Fibroblast of skin of left quadriceps (primary cell): ENCODE measurements around the gene ITGB4.
"Not testable (repeated sequence)": the region's sequence is repeated elsewhere in the genome, so short reads cannot be mapped to it uniquely, and the experiment has no call there.

ENCODE experiments used
- DNase-seq, 2 experiments: peaks; one replicate each; pipeline ENCODE4 v3.0.0-alpha.2; 2013; ENCODE audit warnings: low read depth in 2 of 2

ITGB4 gene

GRCh38 chr17:75769536-75769935 is 48.3 kb downstream of the ITGB4 start:
- DNase-seq = no peak

DNA sequence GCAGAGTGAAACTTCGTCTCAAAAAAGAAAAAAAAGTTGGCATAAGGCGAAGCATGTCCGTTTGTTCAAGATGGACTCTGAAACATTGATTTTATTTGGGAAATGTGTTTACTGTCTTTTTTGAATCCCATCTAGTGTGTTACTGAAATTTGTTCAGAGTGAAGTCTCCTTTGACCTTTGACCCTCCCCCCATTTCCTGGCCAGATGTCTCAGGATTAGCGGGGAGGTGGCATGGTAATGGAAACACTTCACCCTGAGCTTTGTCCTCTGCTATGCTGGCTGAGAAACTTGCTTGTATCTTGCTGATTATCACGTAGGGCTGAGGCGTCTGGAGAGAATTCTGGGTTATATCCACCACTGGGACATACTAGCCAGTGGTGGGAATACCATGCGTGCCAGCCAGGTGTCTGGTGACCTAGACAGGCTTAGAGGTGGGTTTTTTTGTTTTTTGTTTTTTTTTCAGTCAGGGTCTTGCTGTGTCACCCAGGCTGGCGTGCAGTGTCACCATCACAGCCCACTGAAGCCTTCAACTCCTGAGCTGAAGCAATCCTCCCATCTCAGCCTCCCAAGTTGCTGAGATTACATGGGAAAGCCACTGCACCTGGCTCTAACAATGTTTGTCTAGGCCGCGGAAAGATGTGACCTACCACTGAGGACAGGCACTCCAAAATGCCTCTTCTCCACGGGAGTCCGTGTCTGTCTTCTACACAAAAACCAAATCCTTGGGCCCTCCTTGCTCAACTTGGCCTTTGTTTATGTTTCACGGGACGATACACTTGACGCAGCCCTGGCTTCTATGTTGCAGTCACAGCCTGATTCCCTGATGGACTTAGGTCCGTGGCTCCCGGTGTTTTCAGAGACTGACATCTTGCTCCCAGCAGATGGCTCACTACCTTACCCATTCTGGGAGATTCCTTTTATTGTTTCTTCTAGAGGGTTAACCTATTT is 50.3 kb downstream of the ITGB4 start:
- DNase-seq = no peak

- no peak for DNase-seq
These were observed 52.0 kb downstream of the ITGB4 start for GRCh38 chr17:75773121-75773807.

- no peak for DNase-seq
These were observed 52.7 kb downstream of the ITGB4 start for GRCh38 chr17:75773808-75774470.

DNA sequence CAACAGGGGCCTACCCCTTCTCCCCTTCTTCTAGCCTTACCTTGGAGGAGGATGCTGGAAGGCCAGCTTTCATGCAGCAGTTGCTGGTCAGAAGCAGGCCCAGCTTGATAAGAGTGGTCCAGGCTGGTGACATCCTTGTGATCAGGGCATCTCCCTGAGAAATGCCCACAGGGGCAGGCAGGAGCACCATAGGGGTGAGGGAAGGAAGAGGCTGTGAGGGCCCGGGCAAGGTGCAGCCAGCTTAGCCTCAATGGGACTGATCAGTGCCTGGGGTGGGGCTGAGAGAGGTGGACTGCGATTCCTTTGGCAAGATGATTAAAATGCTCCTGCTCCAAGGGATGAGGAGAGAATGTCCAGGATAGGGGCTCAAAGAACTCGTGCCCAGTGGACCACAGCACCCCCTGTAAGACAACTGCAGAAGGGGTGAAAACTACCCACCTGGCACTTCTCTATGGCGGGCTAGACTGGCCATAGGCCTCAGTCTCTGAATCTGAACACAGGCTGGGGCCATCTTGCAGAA is 53.3 kb downstream of the ITGB4 start:
- DNase-seq = no peak

DNA sequence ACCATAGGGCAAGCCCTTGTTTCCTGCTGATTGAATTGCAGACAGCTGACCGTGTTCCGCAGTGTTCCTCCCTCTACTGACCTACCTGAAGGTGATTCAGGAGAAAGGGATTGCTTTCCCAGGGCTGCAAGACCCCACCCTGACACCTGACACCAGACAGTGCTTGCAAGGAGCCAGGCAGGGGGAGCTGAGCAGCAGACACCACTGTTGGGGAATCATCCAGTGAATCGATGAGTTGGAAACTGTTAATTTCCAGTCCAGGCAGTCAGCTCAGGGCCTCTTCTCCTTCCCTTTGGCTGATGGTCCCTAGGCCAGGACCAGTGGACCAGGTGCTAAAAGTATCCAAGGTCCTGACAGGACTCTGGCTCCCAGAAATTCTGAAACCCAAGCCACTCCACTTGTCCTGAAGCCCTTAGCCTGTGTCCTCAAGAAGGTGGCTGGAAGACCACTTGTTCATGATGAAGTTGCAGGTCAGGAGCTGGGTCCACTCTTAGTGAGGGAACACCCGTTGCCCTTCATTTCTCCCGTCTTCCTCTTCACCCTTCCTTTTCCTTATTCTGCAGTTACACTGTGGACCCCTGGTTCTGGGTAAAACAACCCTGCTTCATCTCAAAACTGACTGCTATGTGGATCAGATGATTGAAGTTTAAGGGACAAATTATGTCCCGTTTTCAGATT is 53.9 kb downstream of the ITGB4 start:
- no peak for DNase-seq

- DNase-seq = no peak
These were observed 55.4 kb downstream of the ITGB4 start for GRCh38 chr17:75776386-75777295.

DNA sequence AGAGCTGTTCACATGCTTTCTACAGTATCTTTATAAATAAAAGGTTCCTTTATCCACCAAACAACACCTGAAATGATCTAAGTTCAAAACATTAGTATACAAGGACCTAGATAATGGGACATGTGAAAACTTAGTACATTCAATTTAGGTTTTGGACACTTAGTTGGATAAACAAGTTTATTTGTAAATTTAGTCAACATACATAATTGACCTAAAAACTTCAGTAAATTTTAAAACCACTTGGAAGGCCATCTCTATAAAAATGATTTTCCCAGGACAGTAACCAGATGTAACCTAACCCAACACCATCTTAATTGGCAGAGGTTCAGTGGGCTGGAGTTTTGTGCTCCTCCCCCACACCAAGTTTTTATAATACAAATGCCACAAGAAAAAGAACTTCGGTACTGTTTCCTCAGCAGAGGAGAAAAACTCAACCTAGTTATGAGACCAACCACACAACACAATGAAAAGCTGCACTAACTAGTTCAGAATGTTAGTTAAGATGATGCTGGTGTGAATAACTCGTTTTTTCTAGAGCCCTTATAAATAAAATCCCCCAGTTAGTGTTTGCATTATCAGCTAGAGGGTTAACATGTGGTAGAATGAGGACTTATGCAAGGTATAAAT is 56.1 kb downstream of the ITGB4 start:
- no peak for DNase-seq

GRCh38 chr17:75778066-75778860 is 57.0 kb downstream of the ITGB4 start:
- not testable (repeated sequence) for DNase-seq

DNA sequence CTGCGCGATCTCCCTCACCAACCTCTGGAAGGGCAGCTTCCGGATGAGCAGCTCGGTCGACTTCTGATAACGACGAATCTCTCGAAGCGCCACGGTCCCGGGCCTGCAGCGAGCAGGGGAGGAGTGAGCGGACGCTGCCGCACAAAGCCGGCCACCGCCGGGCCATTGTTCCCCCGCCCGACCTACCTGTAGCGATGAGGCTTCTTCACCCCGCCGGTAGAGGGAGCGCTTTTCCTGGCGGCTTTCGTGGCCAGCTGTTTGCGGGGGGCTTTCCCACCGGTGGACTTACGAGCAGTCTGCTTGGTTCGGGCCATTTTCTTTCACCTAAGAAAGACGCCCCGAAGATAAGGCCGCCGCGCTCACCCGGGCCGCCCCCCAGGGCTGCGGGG is 57.6 kb downstream of the ITGB4 start:
- DNase-seq = no peak

GRCh38 chr17:75779250-75779986 is 58.2 kb downstream of the ITGB4 start:
- DNase-seq = peak; percentile 100

DNA sequence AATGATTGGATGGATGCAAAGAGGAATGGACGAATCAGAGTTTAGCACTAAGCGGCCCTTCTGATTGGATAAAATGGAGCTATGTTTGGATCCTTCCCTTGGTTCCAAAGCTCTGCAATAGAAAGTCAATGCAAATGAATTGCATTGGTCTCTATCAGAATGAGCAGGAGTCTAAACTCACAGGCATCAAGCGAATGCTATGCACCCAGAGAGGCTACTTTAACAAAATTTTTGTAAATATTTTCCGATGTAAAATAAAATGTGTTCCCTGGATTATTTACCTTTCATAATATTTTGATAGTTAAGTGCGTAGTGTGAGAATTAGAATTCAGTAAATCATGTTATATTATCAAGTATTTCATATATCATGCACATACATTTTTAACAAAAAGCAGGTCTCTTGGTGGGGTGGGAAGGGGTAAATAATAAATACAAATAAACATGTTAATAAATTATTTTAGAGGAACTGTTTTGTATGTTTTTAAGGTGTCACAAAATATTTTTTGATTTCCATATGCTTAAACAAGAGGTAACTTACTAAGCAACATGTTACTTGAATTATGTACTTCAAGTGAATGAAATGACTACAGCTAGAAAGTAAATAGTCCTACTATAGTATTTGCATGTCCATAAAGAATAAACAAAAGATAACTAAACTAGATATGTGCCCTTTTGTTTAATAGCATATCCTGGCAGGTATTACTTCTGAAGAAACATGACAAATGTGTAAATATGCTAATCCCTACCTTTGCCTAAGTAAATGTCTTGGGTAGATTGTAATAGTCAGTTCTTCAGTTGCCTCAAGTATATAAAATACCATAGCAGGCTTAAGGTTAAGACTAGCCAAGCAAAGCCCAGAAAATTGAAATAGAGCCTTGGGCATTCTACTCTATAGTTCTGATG is 59.0 kb downstream of the ITGB4 start:
- DNase-seq = no peak

DNA sequence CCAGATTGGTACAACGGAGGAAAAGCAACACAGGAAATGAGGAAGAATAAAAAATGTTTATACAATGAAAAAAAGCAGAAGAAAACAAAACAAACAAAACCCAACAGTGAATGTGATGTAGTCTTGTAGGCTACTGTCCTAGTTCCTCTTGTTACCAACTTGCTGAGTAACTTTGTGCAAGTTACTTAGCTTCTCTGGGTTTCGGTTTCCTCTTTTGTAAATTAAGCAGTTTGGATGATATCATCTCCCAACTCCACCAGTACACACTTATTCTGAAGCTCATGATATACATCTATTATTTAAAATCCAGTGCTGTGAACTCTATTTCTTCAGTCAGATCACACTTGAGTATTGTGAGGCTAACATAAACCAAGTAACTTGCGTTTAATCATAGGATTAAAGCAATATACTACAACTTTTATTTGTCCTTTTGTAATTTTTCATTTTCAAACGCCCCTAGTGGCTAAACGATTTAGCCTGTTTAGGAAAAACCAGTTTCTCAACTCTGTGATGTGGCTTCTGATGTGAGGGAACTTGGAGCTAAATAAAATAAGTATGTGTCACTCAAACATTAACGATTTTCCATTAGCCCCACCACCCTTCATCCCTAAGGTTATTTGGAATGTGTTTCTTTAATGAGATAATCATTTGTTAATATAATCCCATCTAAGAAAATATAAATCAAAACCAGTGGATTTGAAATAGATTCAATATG is 62.0 kb downstream of the ITGB4 start:
- DNase-seq = no peak

- DNase-seq = no peak
These were observed 62.7 kb downstream of the ITGB4 start for GRCh38 chr17:75783803-75784472.

DNA sequence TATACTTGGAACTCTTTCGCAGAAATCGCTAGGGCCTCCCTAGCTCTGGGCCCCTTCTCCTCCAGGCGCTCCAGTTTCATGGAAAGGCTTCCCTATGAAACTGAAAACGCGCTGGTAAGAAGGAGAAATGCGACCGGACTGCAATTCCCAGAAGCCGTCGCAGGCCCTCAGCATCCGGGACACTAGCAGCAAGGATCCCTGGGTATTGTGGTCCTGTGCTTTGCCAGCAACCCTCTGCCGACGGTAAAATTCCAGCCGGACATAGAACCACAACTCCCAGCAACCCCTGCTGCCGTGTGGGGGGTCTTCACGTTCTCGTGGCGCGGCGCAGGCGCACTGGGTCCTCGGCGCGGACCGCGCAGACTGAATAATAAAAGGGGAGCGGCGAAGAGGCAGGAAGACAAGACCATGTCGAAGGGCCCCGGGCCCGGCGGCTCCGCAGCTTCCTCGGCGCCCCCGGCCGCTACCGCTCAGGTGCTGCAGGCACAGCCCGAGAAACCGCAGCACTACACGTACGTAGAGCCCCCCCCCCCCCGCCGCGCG is 63.3 kb downstream of the ITGB4 start, which contains the start of gene UNK:
Gene UNK (plus strand): TSS at position 334 of the 543 bp plus-strand sequence. CDS start 75 bp downstream, at position 409.
- peak; percentile 99 for DNase-seq
